OCI-M1 (cell line): ENCODE results near the gene EFNA2.

Experiments
- DNase-seq: peaks from one replicate; lab custom pipeline; 2025; lab: John Stamatoyannopoulos, UW

The EFNA2 gene

DNA sequence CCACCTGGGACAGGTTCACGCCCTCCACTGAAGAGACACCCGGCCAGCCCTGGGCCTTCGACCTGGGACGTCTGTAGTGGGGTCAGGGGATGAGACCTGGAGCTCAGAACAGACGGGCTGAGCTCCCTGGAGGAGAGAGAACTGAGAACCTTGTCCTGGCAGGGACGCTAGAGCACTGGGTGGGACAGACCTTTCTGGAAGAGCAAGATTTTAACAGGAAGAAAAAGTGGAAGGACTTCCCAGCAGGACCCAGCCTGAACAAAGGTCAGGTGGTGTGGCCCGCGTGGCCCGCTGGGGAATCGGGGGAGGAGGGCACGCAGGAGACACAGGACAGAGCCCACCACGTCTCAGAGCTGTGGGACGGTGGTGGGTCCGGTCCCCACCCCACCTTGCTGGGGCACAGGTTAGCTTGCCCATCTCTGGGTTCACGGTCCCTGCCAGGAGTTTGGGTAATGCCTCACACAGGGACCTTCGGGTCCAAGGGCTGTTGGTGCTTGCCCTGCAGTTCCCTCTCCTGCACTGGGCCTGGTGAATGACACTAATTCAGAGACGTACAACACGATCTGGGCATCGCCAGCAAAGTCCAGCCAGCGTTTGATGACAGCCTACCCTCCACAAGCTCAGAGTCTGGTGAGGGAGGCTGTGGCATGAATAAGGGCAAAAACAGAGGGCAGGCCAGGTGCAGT, 1.2 kb upstream of the EFNA2 start:
- no peak for DNase-seq

DNA sequence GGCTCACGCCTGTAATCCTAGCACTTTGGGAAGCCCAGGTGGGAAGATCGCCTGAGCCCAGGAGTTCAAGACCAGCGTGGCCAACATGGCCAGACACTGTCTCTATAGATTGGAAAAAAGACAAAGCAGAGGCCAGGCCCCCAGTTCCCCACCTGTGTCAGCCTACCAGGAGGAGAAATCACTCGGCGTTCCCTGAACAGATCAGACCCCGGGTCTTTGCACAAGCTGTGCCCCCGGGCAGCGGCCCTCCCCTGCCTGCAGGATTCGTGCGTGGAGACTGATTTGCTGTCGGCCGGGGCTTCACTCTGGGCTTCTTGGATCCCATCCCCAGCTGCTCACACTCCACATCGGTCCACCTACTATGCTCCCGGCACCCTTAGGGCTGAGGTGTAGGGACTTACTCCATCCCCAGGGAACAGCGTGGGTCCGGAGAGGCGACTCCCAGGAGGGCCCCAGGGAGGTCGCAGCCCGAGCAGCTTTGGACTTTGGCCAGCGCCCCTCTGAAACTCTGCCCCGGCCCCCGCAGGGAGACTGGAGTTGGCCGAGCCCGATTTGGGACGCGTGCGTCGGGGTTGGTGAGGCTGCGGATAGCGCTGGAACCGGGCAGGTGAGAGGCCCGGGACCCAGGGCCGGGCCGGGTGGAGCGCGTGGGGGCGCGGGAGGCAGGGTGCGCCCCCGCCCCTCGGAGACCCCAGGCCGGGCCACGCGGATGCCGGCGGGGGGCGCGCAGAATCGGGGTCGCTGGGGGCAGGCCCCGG, 515 bp upstream of the EFNA2 start:
- no peak for DNase-seq

- no peak for DNase-seq
These were observed 1.0 kb downstream of the EFNA2 start for GRCh38 chr19:1286487-1287353.

- DNase-seq: no peak
These were observed 1.9 kb downstream of the EFNA2 start for GRCh38 chr19:1287354-1288225.

DNA sequence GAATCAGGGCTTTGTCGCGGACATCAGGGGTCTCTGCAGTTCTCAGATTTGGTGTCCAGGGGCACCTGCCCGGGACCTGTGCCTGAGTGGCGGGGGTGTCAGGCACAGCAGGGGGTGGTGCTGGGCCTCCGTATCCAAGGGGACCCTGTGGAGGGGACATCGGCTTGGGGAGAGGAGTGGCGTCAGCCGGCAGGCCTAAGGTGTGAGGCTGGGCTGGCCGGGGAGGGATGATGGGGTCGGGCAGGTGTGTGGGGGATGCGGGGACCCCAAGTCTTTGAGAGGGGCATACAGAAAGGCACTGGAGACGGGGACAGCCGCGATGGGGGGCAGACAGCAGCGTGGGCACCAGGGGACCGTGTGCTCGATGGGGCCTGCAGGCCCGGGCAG, 2.5 kb downstream of the EFNA2 start:
- DNase-seq: no peak

DNA sequence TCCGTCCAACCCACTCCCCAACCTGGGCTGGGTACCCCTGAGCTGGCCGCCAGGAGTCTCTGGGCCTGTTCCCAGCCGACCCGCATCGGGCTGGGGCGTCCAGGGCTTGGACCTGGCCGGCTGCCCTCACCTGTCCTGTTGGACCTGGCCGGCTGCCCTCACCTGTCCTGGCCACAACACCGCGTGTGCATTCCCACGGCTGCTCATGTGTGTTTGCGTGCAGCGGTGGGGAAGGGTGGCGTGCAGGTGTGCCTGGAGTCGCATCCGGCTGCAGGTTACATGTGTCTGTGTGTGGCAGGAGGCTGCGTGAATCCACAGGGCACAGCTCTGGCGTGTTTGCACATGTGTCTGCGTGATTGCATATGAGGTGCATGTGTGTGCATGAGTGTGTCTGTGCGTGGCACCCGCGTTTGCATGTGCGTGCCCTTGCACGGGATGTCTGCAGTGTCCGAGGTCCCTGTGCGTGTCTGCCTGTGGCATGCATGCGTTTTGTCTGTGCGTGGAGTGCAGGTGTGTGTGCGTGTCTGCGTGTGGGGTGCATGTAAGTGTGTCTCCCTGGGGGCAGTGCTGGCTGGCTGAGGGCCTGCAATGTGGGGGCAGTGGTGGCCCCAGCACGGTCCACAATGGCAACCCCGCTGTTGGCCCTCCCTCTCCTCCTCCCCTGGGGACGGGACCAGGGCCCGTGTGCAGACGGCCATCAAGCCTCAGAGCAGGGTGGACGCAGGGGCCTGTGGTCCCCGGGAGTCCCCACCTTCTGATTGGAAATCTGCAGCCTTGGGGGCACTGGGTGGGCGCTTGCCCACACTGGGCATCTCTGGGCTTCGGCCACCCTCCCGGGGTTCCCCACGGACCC, 3.4 kb downstream of the EFNA2 start:
- no peak for DNase-seq

- no peak for DNase-seq
These were observed 4.0 kb downstream of the EFNA2 start for GRCh38 chr19:1289686-1290025.

DNA sequence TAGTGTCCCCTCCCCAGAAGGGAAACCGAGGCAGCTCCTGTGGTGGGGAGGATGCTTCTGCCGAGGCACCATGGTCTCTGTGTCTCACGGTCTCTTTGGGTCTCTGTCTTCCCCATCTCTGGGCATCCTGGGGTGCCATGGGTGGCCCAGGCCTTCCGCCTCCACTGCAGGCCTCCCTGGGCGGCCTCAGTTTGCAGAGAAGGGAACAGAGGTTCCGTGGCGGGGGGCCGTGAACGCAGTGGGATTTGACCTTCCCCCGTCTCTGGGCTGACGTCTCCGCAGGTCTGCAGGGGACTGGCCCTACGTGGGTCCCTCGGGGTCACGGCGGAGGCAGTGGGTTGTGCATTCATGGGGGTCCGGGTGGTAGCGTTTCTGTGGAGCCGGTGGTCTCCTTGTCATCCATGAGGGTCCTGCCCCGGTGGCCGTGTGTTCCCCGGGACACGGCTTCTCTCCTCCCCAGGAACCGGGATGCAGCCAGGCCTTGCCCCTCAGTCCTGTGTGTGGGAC, 4.6 kb downstream of the EFNA2 start:
- no peak for DNase-seq

GRCh38 chr19:1290703-1291651, 5.3 kb downstream of the EFNA2 start:
- no peak for DNase-seq

DNA sequence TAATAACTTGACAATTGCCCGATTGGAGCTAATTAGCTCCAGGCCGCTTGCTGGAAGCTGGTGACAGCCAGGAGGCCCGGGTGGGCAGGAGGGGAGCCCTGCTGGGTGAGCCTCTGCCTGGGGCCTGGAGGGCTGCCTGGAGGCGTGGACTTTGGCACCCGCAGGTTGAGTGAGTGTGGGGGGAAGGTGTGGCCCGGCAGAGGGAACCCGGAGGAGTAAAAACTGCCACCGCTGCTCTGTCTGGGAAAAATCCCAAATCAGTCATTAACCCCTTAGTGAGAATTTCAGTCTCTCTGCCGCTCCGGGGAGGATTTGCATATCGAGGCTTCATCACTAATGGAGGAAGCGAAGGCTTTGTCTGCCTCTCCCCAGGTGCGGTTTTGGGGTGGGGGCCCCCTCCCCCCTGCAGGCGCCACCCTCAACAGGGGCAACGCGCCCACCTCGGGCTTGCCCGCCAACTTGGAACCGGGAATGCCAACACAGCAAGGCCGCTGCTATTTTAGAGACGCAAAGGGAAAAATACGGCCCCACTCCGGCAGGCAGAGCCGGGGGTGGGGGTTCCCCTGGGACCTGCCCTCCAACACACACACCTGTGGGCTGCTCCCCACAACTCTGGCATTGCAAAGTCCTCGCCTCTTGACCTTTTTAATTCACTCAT, 6.2 kb downstream of the EFNA2 start:
- DNase-seq: no peak

- no peak for DNase-seq
These were observed 6.9 kb downstream of the EFNA2 start for GRCh38 chr19:1292419-1293151.

- DNase-seq: no peak
These were observed 8.3 kb downstream of the EFNA2 start for GRCh38 chr19:1293782-1294604.

DNA sequence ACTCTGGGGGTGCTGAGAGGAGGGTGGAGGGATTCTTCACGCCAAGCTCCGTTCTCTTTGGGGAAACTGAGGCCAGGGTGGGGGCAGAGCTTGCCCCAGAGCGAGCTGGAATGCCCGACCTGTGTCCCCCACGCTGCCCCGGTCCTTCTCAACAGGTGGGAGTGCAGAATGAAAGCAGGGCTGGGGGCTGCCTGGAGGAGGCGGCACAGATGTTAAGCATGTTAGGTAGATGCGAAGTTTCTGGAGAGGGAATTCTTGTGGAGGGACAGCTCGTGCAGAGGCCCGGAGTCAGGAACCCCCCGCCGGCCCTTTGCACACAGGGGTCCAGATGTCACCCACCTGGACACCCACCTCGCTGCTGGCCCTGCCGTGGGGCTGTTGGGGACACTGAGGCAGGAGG, 9.0 kb downstream of the EFNA2 start:
- DNase-seq: no peak

- no peak for DNase-seq
These were observed 9.7 kb downstream of the EFNA2 start for GRCh38 chr19:1295169-1296012.

GRCh38 chr19:1296078-1296477, 10.4 kb downstream of the EFNA2 start:
- DNase-seq: no peak

DNA sequence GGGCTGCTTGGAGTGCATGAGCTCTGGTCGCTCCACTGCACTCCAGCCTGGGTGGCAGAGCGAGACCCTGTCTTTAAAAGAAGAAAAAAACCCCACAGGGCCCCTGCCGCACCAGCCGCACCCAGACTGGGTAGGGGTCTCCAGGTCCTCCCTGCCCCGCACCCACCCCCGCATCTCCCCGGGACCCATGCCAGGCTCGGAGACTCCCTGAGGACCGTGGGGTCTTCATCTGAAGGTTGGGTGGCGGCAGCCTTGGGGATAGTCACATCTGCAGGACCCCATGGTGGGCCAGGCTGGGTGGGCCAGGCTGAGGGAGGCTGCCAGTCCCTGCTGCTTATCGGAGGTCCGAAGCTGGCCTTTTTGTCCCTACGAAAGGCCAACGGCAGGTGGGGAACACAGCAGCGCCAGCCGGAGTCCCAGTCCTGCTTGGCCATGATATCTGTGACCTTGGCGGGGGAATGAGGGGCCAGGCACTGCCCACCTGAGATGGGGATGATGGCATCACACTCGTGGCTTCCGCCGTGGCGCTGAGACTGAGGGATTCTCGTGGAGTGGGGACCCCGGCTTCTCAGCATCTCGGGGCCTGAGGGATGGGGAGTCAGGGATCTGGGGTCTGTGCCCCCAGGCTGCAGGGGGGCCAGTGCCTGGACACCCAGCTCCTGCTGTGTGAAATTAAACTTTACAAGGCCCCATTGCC, 11.1 kb downstream of the EFNA2 start:
- DNase-seq: no peak
